Activated naive CD8-positive, alpha-beta T cell treated with anti-CD3 and anti-CD28 coated beads, Interleukin-2, amount 50 U/mL, for 24 hours (primary cell): ENCODE data around the gene CREBBP.

Experiments
- ATAC-seq: fragments of 150-1000 bp; cut with Tn5 transposase; one replicate; pipeline ENCODE4 v1.10.0; 2021
- DNase-seq: peaks from one replicate; pipeline ENCODE4 v3.0.0; 2021
- H3K27ac Mint-ChIP-seq: one replicate; pipeline ENCODE4 v1.8.0; 2021; ENCODE audit warnings: mild to moderate bottlenecking, mixed read lengths
- H3K27me3 Mint-ChIP-seq: one replicate; pipeline ENCODE4 v1.8.0; 2021; ENCODE audit warnings: mixed read lengths
- H3K36me3 Mint-ChIP-seq: one replicate; pipeline ENCODE4 v1.8.0; 2021; ENCODE audit warnings: low read depth, mixed read lengths
- H3K4me1 Mint-ChIP-seq: one replicate; pipeline ENCODE4 v1.8.0; 2021; ENCODE audit warnings: mixed read lengths
- H3K4me3 Mint-ChIP-seq: one replicate; pipeline ENCODE4 v1.8.0; 2021; ENCODE audit warnings: mild to moderate bottlenecking, moderate library complexity, mixed read lengths
- H3K9me3 Mint-ChIP-seq: one replicate; pipeline ENCODE4 v1.8.0; 2021; ENCODE audit warnings: mixed read lengths

The CREBBP gene

DNA sequence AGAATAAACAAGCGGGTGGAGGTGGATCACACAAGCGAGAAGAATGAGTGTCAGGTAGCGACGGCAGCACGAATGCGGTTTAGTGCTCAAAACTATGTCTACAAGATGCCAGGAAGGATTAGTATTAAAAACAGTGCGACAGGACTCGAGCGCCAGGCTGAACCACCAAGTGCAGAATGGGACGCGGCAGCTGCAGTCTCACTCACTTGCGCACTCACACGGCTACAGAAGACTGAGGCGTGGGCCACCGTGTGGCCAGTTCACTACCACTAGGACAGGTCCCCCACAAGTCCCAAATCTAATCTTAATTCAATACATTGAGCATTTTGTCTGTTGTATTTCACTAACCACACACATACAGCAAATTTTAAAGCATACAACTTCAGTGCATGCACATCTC lies 127.5 kb downstream of the CREBBP start:
- no peak for ATAC-seq
- H3K27me3 Mint-ChIP-seq, result no peaks in the 10 kb centered on the region
- H3K36me3 Mint-ChIP-seq, result peaks cover 18% of the 10 kb centered on the region
- H3K9me3 Mint-ChIP-seq, result no peaks in the 10 kb centered on the region
- H3K4me3 Mint-ChIP-seq, result no peak overlapping the region
- no peak overlapping the region for H3K27ac Mint-ChIP-seq
- H3K4me1 Mint-ChIP-seq, result no peaks in the 10 kb centered on the region
- DNase-seq, result no peak

DNA sequence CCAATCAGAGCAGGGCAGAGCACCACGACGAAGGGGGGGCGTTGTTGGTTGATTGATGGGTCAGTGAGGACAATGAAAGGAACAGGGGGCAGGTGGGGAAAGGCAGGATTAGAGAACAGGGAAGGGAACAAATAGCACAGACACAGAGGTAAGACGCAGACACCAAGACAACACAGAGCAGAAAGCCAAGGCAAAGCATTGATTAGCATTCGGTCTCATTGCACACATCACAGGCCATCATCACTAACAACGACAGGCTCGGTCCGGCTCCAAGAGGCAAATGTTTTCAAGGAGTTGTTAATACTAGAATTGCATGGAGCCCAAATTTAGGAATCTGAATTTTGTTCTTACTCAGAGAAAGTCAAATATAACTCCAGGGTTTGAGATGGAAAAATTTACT lies 128.6 kb downstream of the CREBBP start:
- H3K27me3 Mint-ChIP-seq, result no peaks in the 10 kb centered on the region
- DNase-seq (no peak), ATAC-seq (no peak)
- peaks cover 14% of the 10 kb centered on the region for H3K36me3 Mint-ChIP-seq
- no peak overlapping the region for H3K27ac Mint-ChIP-seq
- H3K4me1 Mint-ChIP-seq, result no peaks in the 10 kb centered on the region
- no peak overlapping the region for H3K4me3 Mint-ChIP-seq
- H3K9me3 Mint-ChIP-seq, result no peaks in the 10 kb centered on the region

DNA sequence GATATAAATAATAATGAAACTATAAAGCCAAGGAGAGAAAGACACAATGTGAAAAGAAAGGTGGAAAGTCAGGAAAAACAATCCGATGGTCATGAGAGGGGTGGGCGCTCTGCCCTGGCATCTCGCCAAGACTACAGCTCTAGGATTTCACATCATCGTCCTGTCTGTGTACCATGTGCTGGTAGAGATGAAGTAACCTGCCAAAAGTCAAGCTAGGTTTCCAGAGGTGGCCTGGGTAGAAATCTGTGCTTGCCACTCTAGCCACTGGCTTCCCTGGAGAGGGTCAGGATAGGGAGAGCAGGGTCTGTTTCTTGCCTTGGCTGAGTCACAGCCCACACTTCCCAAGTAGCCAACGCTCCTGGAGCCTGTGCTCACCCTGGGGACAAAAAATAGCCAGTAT lies 132.2 kb downstream of the CREBBP start:
- H3K27ac Mint-ChIP-seq, result no peak overlapping the region
- H3K4me3 Mint-ChIP-seq, result no peak overlapping the region
- H3K4me1 Mint-ChIP-seq, result no peaks in the 10 kb centered on the region
- DNase-seq, result no peak
- no peak for ATAC-seq
- peaks cover 22% of the 10 kb centered on the region for H3K36me3 Mint-ChIP-seq
- no peaks in the 10 kb centered on the region for H3K27me3 Mint-ChIP-seq
- H3K9me3 Mint-ChIP-seq, result no peaks in the 10 kb centered on the region

DNA sequence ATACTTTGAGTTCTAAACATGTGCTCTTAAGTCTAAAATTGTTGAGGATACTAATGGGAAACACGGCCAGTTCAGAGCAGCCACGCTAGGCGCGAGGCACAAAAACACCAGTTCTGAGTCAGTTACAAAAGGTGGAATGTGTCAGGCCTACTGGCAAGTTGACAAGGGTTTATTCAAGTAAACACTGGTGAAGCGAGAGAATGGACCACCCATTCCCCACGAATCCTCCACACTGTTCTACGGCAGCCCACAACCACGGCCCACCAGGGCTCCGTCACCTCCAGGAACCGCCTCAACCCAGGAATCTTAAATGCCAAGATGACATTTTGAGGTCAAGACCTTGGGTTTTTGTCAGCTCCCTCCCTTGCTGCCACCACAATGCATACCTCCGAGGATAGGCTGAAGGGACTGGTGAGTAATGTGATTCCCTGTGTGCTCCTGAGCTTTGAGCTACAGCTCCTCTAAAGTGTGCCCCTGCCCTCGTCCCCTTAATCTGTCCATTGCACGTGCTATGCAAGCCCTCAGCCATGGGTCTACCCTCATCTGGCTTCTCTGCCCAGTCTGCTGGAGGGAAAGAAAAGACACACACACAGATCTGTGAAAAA lies 134.7 kb downstream of the CREBBP start:
- Mint-ChIP-seq H3K9me3 (no peaks in the 10 kb centered on the region), H3K4me3 (no peak overlapping the region), H3K4me1 (no peaks in the 10 kb centered on the region), H3K27me3 (no peaks in the 10 kb centered on the region), H3K27ac (no peak overlapping the region), H3K36me3 (peaks cover 26% of the 10 kb centered on the region)
- no peak for ATAC-seq
- DNase-seq, result no peak

DNA sequence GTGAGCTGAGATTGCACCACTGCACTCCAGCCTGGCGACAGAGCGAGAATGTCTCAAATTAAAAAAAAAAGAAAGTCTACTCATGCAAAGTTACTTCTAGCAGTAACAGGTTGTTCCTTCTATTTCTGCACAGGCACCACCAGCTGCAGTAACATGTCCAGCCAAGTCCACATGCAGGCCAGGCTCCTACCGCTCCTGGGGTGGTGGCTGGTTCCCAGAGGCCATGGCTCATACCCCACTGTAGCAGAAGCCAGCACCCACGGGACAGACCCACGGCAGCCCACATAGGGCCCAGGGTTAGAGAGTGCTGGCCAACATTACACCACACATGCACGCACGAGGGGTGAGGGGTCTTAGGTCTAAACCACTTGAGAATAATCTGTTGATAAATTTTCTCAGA lies 136.5 kb downstream of the CREBBP start:
- no peak overlapping the region for H3K27ac Mint-ChIP-seq
- H3K4me1 Mint-ChIP-seq, result no peaks in the 10 kb centered on the region
- H3K9me3 Mint-ChIP-seq, result no peaks in the 10 kb centered on the region
- H3K27me3 Mint-ChIP-seq, result no peaks in the 10 kb centered on the region
- ATAC-seq (no peak), DNase-seq (no peak)
- peaks cover 27% of the 10 kb centered on the region for H3K36me3 Mint-ChIP-seq
- no peak overlapping the region for H3K4me3 Mint-ChIP-seq

DNA sequence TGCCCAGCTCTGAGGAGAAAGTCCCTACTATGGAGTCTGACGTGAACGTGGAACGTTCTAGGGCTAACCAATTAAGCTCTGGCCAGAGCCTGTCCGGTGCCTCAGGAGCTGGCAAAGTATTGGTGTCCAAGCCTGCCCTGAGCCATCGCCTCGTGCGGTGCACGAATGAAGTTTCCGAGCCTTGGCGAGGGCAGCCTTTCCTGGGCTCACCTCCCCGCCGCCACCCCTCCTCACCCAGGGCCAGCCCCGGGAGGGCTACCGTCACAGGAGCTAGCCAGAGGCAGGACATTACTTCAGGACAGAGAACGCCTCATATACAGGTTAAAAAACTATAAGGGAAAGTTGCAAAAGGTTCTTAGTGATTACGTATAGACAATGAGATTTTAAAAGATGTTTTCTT lies 139.6 kb downstream of the CREBBP start:
- no peak for DNase-seq
- Mint-ChIP-seq H3K36me3 (peaks cover 42% of the 10 kb centered on the region), H3K27ac (no peak overlapping the region), H3K27me3 (no peaks in the 10 kb centered on the region), H3K9me3 (no peaks in the 10 kb centered on the region), H3K4me1 (no peaks in the 10 kb centered on the region), H3K4me3 (no peak overlapping the region)
- ATAC-seq, result no peak

DNA sequence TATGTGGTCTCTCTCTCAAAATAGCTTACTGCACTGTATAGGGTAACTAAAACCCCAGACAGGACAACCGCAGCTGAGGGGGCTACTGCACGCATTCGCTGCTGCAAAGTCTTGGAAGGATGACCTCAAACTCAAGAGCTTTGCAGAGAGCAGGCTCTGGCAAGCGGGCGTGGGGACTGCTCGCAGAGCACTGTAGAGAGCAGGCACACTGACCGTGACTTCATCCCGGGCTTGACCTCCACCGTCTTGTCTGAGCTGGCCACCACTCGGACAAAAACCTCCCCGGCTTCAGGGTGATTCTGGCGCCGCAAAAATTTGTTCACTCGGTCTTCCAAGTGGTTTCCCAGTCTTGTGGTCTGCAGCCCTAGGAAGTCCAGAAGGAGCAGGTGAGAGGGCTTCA lies 140.3 kb downstream of the CREBBP start:
- H3K9me3 Mint-ChIP-seq, result no peaks in the 10 kb centered on the region
- peaks cover 42% of the 10 kb centered on the region for H3K36me3 Mint-ChIP-seq
- ATAC-seq, result no peak
- no peak overlapping the region for H3K4me3 Mint-ChIP-seq
- no peaks in the 10 kb centered on the region for H3K4me1 Mint-ChIP-seq
- no peak for DNase-seq
- no peak overlapping the region for H3K27ac Mint-ChIP-seq
- no peaks in the 10 kb centered on the region for H3K27me3 Mint-ChIP-seq

DNA sequence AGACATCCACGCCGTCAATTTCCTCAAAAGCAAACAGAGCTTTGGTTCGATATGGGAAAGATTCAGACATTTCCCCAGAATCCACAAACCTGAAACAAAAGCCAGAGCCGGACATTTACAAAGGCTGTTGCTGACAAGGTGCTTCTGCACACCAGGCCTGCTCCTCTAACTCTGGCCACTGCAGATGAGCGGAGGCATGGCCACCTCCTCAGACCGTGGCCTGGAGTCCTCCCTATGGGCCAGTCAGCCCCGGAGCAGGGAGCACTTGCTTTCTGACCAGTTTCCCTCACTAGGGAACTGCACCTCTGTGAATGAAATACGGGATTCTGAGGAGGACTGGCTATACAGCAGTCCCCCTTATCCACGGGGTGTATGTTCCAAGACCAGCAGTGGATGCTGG lies 140.9 kb downstream of the CREBBP start:
- Mint-ChIP-seq H3K4me1 (no peaks in the 10 kb centered on the region), H3K36me3 (peaks cover 43% of the 10 kb centered on the region), H3K27ac (no peak overlapping the region), H3K27me3 (no peaks in the 10 kb centered on the region), H3K9me3 (no peaks in the 10 kb centered on the region), H3K4me3 (no peak overlapping the region)
- no peak for DNase-seq
- no peak for ATAC-seq

DNA sequence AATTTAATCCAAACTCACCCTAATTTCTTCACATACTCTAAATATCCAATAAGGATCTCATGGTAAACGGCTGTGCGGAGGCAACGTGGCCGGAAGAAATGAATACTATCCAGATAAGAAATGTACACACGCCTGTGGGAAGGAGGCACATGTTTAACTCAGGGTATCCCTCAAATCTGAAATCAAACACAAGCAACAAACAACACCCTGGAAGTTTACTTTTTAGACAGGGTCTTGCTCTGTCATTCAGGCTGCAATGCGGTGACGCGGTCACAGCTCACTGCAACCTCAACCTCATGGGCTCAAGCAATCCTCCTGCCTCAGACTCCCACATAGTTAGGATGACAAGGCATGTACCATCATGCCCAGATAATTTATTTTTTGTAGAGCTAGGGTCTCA lies 142.0 kb downstream of the CREBBP start:
- ATAC-seq, result no peak
- Mint-ChIP-seq H3K27me3 (no peaks in the 10 kb centered on the region), H3K9me3 (no peaks in the 10 kb centered on the region), H3K36me3 (peaks cover 45% of the 10 kb centered on the region), H3K4me1 (no peaks in the 10 kb centered on the region), H3K4me3 (no peak overlapping the region), H3K27ac (no peak overlapping the region)
- no peak for DNase-seq

DNA sequence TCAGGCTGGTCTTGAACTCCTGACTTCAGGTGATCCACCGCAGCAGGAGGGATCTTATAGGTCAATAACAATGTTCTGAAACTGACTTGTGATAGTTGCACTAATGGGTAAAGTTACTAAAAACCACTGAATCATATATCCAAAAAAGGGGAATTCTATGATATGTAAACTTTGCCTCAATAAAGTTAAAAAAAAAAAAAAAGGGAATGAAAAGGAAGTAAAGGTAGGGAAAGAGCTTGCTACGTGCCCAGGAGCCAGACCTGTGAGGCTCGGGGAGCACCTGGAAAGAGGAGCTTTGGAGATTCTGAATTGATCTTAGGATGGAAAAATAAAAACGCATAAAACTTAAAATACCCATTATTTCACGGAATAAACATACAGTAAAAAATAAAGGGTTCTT lies 142.4 kb downstream of the CREBBP start:
- H3K4me1 Mint-ChIP-seq, result no peaks in the 10 kb centered on the region
- H3K27me3 Mint-ChIP-seq, result no peaks in the 10 kb centered on the region
- no peak overlapping the region for H3K27ac Mint-ChIP-seq
- peaks cover 49% of the 10 kb centered on the region for H3K36me3 Mint-ChIP-seq
- no peak for DNase-seq
- H3K4me3 Mint-ChIP-seq, result no peak overlapping the region
- ATAC-seq, result no peak
- no peaks in the 10 kb centered on the region for H3K9me3 Mint-ChIP-seq

DNA sequence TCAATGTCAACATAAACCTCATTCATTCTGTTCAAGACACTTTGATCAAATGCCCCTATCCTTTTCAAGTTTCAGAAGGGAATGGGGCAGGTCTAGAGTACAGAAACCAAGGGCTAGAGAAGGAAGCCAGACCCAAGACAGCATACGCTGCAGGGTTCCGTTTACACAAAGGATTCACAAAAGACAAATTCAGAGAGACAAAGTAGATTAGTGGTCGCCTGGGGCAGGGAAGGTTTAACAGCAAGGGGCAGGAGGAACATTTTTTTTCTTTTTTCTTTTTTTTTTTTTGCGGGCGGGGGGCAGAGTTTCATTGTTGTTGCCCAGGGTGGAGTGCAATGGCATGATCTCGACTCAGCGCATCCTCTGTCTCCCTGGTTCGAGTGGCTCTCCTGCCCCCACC lies 143.3 kb downstream of the CREBBP start:
- H3K9me3 Mint-ChIP-seq, result no peaks in the 10 kb centered on the region
- H3K4me3 Mint-ChIP-seq, result no peak overlapping the region
- no peak for ATAC-seq
- no peak for DNase-seq
- H3K4me1 Mint-ChIP-seq, result no peaks in the 10 kb centered on the region
- peaks cover 46% of the 10 kb centered on the region for H3K36me3 Mint-ChIP-seq
- no peaks in the 10 kb centered on the region for H3K27me3 Mint-ChIP-seq
- no peak overlapping the region for H3K27ac Mint-ChIP-seq

DNA sequence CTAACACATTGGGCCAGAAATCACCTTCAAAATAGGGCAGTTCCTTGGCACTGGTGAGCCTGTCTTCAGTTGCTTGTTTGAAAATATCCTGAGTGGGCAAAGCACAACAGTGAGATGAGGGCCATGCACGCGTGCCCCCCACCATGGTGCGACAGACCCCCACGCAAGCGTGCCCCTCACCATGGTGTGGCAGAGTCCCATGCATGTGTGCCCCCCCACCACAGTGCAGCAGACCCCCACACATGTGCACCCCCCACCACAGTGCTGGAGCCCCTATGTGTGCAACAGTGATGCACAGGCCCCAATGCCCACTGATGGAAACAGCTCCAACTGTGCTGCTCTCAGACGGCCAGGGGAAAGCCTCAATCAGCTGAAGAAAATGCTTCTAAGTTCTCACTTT lies 144.4 kb downstream of the CREBBP start:
- H3K9me3 Mint-ChIP-seq, result no peaks in the 10 kb centered on the region
- H3K36me3 Mint-ChIP-seq, result peaks cover 47% of the 10 kb centered on the region
- ATAC-seq (no peak), DNase-seq (no peak)
- H3K27ac Mint-ChIP-seq, result no peak overlapping the region
- H3K27me3 Mint-ChIP-seq, result no peaks in the 10 kb centered on the region
- no peaks in the 10 kb centered on the region for H3K4me1 Mint-ChIP-seq
- H3K4me3 Mint-ChIP-seq, result no peak overlapping the region

DNA sequence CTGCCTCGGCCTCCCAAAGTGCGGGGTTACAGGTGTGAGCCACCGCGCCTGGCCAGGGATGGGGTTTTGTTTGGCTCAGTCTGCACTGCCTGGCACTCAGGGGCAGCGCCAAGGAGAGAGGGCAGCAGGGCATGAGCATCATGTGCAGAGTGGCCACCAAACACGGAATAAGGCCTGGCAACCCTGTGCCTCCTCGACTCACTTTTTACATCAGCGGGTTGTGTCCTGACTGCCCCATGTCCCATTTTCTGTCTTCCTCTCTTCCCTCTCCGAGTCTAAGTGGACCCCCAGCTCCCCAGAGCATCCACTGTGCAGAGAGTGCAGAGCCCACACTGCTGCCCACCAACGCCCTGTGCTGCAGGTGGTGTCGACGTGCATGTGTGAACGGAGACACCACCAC lies 145.0 kb downstream of the CREBBP start:
- Mint-ChIP-seq H3K9me3 (no peaks in the 10 kb centered on the region), H3K36me3 (peaks cover 49% of the 10 kb centered on the region), H3K27me3 (no peaks in the 10 kb centered on the region), H3K4me1 (no peaks in the 10 kb centered on the region), H3K27ac (no peak overlapping the region), H3K4me3 (no peak overlapping the region)
- DNase-seq, result no peak
- no peak for ATAC-seq

DNA sequence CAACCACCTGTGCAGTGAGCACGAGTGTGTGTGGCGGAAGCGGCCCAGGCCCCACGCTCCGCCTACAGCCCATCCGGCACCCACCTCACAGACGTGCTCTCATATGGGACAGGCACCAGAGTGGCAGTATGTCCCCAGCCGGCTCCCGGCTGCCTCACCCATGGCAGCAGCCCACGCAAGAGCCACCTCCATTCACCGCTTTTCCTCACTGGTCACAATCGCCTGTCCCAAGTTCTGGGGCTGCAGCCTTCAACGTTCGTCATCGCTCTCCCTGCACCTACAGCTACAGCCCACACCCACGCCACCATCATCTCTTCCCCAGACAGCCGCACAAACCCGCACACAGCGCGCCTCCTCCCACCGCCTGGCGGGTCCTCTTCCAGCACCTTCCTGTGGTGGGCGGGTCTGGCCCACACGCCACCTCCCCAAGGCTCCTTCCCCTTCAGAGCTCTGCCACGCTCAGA lies 145.7 kb downstream of the CREBBP start:
- ATAC-seq, result no peak
- Mint-ChIP-seq H3K36me3 (peaks cover 54% of the 10 kb centered on the region), H3K27me3 (no peaks in the 10 kb centered on the region), H3K9me3 (no peaks in the 10 kb centered on the region), H3K27ac (no peak overlapping the region), H3K4me1 (no peaks in the 10 kb centered on the region), H3K4me3 (no peak overlapping the region)
- DNase-seq, result no peak

DNA sequence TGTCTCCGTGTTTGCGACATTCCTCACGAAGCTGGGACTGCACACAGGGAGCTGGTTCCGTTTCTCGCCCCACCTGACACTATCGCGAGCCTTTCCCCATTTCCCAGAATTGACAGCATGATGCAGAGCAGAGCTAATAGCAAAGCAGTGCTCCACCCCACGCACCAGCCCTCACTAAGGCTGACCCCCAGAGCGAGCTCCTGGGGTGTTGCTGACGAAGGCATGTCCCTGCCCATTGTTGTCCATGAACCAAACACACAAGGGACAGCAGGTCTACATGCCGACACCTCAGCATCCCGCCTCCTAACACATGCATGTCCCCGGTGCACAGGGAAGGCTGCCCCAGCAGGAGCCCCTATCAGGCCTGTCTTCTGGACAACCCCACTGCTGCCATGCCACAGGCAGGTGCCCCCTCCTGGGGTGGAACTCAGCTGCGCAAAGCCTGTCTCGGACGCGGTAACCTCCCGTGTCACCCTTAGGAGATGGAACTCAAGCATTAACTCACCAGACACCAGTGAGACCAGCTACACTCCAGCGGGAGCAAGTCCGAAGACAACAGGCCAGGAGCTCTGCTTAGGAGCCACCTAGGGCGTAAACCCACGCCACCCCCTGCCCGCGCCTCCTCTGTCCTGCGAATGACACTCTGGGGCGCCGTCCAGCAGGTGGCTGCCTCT lies 146.3 kb downstream of the CREBBP start:
- Mint-ChIP-seq H3K9me3 (no peaks in the 10 kb centered on the region), H3K27me3 (no peaks in the 10 kb centered on the region), H3K4me1 (no peaks in the 10 kb centered on the region), H3K36me3 (peaks cover 50% of the 10 kb centered on the region), H3K4me3 (no peak overlapping the region), H3K27ac (no peak overlapping the region)
- no peak for ATAC-seq
- DNase-seq, result no peak

DNA sequence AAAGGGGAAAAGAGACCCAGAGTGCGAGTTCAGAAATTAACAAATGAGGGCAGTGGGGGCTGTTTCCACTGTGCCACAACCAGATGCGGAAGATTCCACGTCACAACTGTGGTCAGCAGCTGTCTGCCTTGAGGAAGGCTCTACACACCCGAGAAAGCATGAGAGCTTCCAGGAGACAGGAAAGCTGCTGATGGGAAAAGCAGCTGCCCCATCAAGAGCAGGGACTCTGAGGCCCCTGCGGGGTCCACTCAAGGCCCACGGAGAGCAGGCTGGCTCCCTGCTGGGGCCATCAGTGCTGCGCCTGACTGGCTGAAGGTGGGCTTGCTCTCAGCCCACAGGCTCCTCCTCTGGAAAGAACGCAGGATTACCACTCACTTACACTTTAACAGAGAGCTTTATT lies 148.3 kb downstream of the CREBBP start:
- DNase-seq (no peak), ATAC-seq (no peak)
- H3K4me3 Mint-ChIP-seq, result no peak overlapping the region
- no peak overlapping the region for H3K27ac Mint-ChIP-seq
- H3K9me3 Mint-ChIP-seq, result no peaks in the 10 kb centered on the region
- no peaks in the 10 kb centered on the region for H3K27me3 Mint-ChIP-seq
- H3K4me1 Mint-ChIP-seq, result no peaks in the 10 kb centered on the region
- H3K36me3 Mint-ChIP-seq, result peaks cover 40% of the 10 kb centered on the region
